GM23338 (cell line): ENCODE results near the gene KLK13. TPM values are rescaled to one million over a fixed set of nuclear protein-coding genes. Genes with fewer than 3 reads are reported as not detected.

Source experiments
- ATAC-seq: fragments of 200-7000 bp; cut with Tn5 transposase; 3 replicates; pipeline ENCODE4 v1.9.1; 2020
- DNase-seq: peaks from one replicate; pipeline ENCODE4 v3.0.0-alpha.2; 2015; ENCODE audit warnings: low spot score
- H2AFZ ChIP-seq: fragments of 200-600 bp; sonication (generic); 2 replicates; pipeline ENCODE4 v1.8.0; 2016; ENCODE audit warnings: antibody characterized with exemption, mild to moderate bottlenecking, moderate library complexity
- H3F3A ChIP-seq: fragments of 200-600 bp; sonication (generic); replicated peaks from 2 replicates; pipeline ENCODE4 v1.8.0; 2017; ENCODE audit warnings: antibody characterized with exemption, mixed run types, low read depth
- H3K27ac ChIP-seq: fragments of 200-600 bp; sonication (generic); 2 replicates; pipeline ENCODE4 v1.6.1; 2016; ENCODE audit warnings: low read depth
- H3K27me3 ChIP-seq: fragments of 200-600 bp; sonication (generic); 2 replicates; pipeline ENCODE4 v1.8.0; 2016; ENCODE audit warnings: mild to moderate bottlenecking, mixed run types, moderate library complexity; ENCODE audit not compliant: insufficient read depth
- H3K36me3 ChIP-seq: fragments of 200-600 bp; sonication (generic); 2 replicates; pipeline ENCODE4 v1.8.0; 2016; ENCODE audit warnings: mild to moderate bottlenecking; ENCODE audit not compliant: insufficient read depth
- H3K4me1 ChIP-seq: fragments of 200-600 bp; sonication (generic); 2 replicates; pipeline ENCODE4 v1.8.0; 2016; ENCODE audit warnings: mild to moderate bottlenecking, moderate library complexity; ENCODE audit not compliant: insufficient read depth
- H3K4me2 ChIP-seq: fragments of 200-600 bp; sonication (generic); 2 replicates; pipeline ENCODE4 v1.7.1; 2017; ENCODE audit warnings: mixed run types
- H3K4me3 ChIP-seq: fragments of 200-600 bp; sonication (generic); 2 replicates; pipeline ENCODE4 v1.6.1; 2016; ENCODE audit warnings: mixed run types
- H3K79me2 ChIP-seq: fragments of 200-600 bp; sonication (generic); replicated peaks from 2 replicates; pipeline ENCODE4 v1.8.0; 2017; ENCODE audit warnings: mild to moderate bottlenecking; ENCODE audit not compliant: insufficient read depth
- H3K9me2 ChIP-seq: fragments of 200-600 bp; sonication (generic); 2 replicates; pipeline ENCODE4 v1.8.0; 2017; ENCODE audit not compliant: insufficient read depth
- H4K20me1 ChIP-seq: fragments of 200-600 bp; sonication (generic); replicated peaks from 2 replicates; pipeline ENCODE4 v1.8.0; 2017; ENCODE audit warnings: mild to moderate bottlenecking; ENCODE audit not compliant: insufficient read depth
- H3K27ac Mint-ChIP-seq: 2 replicates; pipeline ENCODE4 v1.8.0; 2020; ENCODE audit warnings: inconsistent platforms, mild to moderate bottlenecking, moderate library complexity, mixed read lengths
- H3K27me3 Mint-ChIP-seq: 3 replicates; pipeline ENCODE4 v1.8.0; 2022; ENCODE audit warnings: low read depth, mild to moderate bottlenecking, moderate library complexity, mixed read lengths, inconsistent platforms; ENCODE audit not compliant: insufficient read depth, poor library complexity
- H3K36me3 Mint-ChIP-seq: 3 replicates; pipeline ENCODE4 v1.8.0; 2021; ENCODE audit warnings: low read depth, mild to moderate bottlenecking, inconsistent platforms, moderate library complexity, mixed read lengths
- H3K4me1 Mint-ChIP-seq: 3 replicates; pipeline ENCODE4 v1.8.0; 2020; ENCODE audit warnings: mild to moderate bottlenecking, inconsistent platforms, mixed read lengths
- H3K4me3 Mint-ChIP-seq: 3 replicates; pipeline ENCODE4 v1.8.0; 2021; ENCODE audit warnings: moderate library complexity, mild to moderate bottlenecking, inconsistent platforms, mixed read lengths
- H3K9me3 Mint-ChIP-seq: 3 replicates; pipeline ENCODE4 v1.8.0; 2020; ENCODE audit warnings: moderate library complexity, mild to moderate bottlenecking, inconsistent platforms, mixed read lengths
- EZH2 ChIP-seq: fragments of 200-600 bp; sonication (generic); IDR thresholded peaks from one replicate; pipeline ENCODE4 v1.8.0; 2017; ENCODE audit warnings: antibody characterized with exemption, mild to moderate bottlenecking, low read depth; ENCODE audit not compliant: unreplicated experiment
- EZH2phosphoT487 ChIP-seq: fragments of 200-600 bp; sonication (generic); IDR thresholded peaks from one replicate; pipeline ENCODE4 v1.8.1; 2018; ENCODE audit warnings: antibody characterized with exemption; ENCODE audit not compliant: unreplicated experiment
- JUNB ChIP-seq: IDR thresholded peaks from one replicate; pipeline ENCODE4 v1.6.1; 2016; ENCODE audit warnings: antibody characterized with exemption; ENCODE audit not compliant: unreplicated experiment
- POLR2AphosphoS5 ChIP-seq: IDR thresholded peaks from 2 replicates; pipeline ENCODE4 v1.6.1; 2016; ENCODE audit warnings: antibody characterized with exemption, low read depth
- STAT1 ChIP-seq: IDR thresholded peaks from one replicate; pipeline ENCODE4 v1.6.1; 2016; ENCODE audit warnings: antibody characterized with exemption; ENCODE audit not compliant: unreplicated experiment
- ZNF331 ChIP-seq: fragments of 250-450 bp; sonication (Bioruptor Pico); IDR thresholded peaks from 2 replicates; pipeline ENCODE4 v1.5.0; 2020; ENCODE audit warnings: low read depth, mild to moderate bottlenecking, moderate library complexity
- polyA plus RNA-seq: library from polyadenylated mRNA; unstranded; fragments of >200 nt; fragmentation: Nextera tagmentation; extraction: Ambion mirVana; gene quantifications from 2 replicates; pipeline ENCODE4 v1.2.1, GENCODE V29; 2016
- total RNA-seq: library from RNA; depleted of rRNA; stranded (reverse); fragments of >200 nt; shearing (Covaris generic); gene quantifications from 2 replicates; pipeline ENCODE4 v1.2.3, GENCODE V29; 2014
- TF ChIP-seq, protein P1 (sequence below): IDR thresholded peaks from one replicate; pipeline ENCODE4 v1.6.1; 2018; ENCODE audit warnings: antibody characterized with exemption; ENCODE audit not compliant: unreplicated experiment
- TF ChIP-seq, protein P2 (sequence below), 2 experiments: fragments of 200-600 bp in 1 of 2; sonication (generic) in 1 of 2; conservative IDR thresholded peaks; 2 replicates each; pipeline versions ENCODE4 v1.5.1 to v1.6.1; 2016 to 2017; ENCODE audit warnings: antibody characterized with exemption in 2 of 2, low read depth in 2 of 2, mild to moderate bottlenecking in 2 of 2, moderate library complexity in 1 of 2
- TF ChIP-seq, protein P3 (sequence below): fragments of 250-450 bp; sonication (Bioruptor Pico); IDR thresholded peaks from 2 replicates; pipeline ENCODE4 v1.5.0; 2020; ENCODE audit warnings: mild to moderate bottlenecking, moderate library complexity

The KLK13 gene
- total and polyA plus RNA-seq, 2 experiments from 2014 or later: 4.5 to 5.7 TPM

DNA sequence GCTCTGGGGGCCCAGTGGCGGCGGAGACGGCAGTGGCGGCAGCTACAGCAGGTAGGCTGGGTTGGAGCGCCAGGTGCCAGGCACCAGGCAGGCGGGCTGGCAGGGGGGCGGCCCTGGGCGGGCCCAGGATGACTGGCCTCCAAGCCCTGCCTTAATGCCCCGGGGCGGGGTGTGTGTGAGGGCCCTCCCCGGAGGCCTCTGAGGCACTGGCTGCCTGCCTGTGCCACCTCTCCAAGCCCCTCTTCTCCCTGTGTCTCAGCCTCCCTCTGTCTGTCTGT is 38.4 kb downstream of the KLK13 start, which contains the start of gene KLK11 (continued):
- TF ChIP-seq, protein P1, sequence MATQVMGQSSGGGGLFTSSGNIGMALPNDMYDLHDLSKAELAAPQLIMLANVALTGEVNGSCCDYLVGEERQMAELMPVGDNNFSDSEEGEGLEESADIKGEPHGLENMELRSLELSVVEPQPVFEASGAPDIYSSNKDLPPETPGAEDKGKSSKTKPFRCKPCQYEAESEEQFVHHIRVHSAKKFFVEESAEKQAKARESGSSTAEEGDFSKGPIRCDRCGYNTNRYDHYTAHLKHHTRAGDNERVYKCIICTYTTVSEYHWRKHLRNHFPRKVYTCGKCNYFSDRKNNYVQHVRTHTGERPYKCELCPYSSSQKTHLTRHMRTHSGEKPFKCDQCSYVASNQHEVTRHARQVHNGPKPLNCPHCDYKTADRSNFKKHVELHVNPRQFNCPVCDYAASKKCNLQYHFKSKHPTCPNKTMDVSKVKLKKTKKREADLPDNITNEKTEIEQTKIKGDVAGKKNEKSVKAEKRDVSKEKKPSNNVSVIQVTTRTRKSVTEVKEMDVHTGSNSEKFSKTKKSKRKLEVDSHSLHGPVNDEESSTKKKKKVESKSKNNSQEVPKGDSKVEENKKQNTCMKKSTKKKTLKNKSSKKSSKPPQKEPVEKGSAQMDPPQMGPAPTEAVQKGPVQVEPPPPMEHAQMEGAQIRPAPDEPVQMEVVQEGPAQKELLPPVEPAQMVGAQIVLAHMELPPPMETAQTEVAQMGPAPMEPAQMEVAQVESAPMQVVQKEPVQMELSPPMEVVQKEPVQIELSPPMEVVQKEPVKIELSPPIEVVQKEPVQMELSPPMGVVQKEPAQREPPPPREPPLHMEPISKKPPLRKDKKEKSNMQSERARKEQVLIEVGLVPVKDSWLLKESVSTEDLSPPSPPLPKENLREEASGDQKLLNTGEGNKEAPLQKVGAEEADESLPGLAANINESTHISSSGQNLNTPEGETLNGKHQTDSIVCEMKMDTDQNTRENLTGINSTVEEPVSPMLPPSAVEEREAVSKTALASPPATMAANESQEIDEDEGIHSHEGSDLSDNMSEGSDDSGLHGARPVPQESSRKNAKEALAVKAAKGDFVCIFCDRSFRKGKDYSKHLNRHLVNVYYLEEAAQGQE: no peak
- TF ChIP-seq, protein P2, sequence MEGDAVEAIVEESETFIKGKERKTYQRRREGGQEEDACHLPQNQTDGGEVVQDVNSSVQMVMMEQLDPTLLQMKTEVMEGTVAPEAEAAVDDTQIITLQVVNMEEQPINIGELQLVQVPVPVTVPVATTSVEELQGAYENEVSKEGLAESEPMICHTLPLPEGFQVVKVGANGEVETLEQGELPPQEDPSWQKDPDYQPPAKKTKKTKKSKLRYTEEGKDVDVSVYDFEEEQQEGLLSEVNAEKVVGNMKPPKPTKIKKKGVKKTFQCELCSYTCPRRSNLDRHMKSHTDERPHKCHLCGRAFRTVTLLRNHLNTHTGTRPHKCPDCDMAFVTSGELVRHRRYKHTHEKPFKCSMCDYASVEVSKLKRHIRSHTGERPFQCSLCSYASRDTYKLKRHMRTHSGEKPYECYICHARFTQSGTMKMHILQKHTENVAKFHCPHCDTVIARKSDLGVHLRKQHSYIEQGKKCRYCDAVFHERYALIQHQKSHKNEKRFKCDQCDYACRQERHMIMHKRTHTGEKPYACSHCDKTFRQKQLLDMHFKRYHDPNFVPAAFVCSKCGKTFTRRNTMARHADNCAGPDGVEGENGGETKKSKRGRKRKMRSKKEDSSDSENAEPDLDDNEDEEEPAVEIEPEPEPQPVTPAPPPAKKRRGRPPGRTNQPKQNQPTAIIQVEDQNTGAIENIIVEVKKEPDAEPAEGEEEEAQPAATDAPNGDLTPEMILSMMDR (conservative IDR thresholded peaks at IDR 0.05; ENCODE audit: low read depth in 2 of 2): no peak

GRCh38 chr19:51025809-51026553 is 38.9 kb downstream of the KLK13 start:
- H3F3A ChIP-seq: no peaks in the 10 kb centered on the region
- no peaks in the 10 kb centered on the region for H4K20me1 ChIP-seq
- no peak overlapping the region for H3K27ac ChIP-seq
- H3K4me3 ChIP-seq: no peak overlapping the region
- H3K36me3 ChIP-seq: no peaks in the 10 kb centered on the region
- Mint-ChIP-seq H3K4me1 (peaks cover 42% of the 10 kb centered on the region), H3K9me3 (no peaks in the 10 kb centered on the region; the same call in 2 of the 3 replicates), H3K4me3 (no peak overlapping the region), H3K27ac (no peak overlapping the region), H3K36me3 (peaks cover 3% of the 10 kb centered on the region; the same call in 1 of the 3 replicates), H3K27me3 (peaks cover 20% of the 10 kb centered on the region)
- H3K27me3 ChIP-seq: no peaks in the 10 kb centered on the region
- H3K4me1 ChIP-seq: peaks cover 5% of the 10 kb centered on the region; the same call in 1 of the 2 replicates
- ATAC-seq (no peak), DNase-seq (no peak)
- H3K79me2 ChIP-seq: no peaks in the 10 kb centered on the region
- H3K4me2 ChIP-seq: no peak overlapping the region
- H2AFZ ChIP-seq: no peak overlapping the region
- peaks cover 7% of the 10 kb centered on the region; the same call in 1 of the 2 replicates for H3K9me2 ChIP-seq
- TF ChIP-seq, protein P2 (conservative IDR thresholded peaks at IDR 0.05; ENCODE audit: low read depth in 2 of 2): no peak
- TF ChIP-seq EZH2phosphoT487 (no peak), ZNF331 (no peak), POLR2AphosphoS5 (no peak), JUNB (no peak), STAT1 (no peak), EZH2 (no peak)
- TF ChIP-seq, protein P3, sequence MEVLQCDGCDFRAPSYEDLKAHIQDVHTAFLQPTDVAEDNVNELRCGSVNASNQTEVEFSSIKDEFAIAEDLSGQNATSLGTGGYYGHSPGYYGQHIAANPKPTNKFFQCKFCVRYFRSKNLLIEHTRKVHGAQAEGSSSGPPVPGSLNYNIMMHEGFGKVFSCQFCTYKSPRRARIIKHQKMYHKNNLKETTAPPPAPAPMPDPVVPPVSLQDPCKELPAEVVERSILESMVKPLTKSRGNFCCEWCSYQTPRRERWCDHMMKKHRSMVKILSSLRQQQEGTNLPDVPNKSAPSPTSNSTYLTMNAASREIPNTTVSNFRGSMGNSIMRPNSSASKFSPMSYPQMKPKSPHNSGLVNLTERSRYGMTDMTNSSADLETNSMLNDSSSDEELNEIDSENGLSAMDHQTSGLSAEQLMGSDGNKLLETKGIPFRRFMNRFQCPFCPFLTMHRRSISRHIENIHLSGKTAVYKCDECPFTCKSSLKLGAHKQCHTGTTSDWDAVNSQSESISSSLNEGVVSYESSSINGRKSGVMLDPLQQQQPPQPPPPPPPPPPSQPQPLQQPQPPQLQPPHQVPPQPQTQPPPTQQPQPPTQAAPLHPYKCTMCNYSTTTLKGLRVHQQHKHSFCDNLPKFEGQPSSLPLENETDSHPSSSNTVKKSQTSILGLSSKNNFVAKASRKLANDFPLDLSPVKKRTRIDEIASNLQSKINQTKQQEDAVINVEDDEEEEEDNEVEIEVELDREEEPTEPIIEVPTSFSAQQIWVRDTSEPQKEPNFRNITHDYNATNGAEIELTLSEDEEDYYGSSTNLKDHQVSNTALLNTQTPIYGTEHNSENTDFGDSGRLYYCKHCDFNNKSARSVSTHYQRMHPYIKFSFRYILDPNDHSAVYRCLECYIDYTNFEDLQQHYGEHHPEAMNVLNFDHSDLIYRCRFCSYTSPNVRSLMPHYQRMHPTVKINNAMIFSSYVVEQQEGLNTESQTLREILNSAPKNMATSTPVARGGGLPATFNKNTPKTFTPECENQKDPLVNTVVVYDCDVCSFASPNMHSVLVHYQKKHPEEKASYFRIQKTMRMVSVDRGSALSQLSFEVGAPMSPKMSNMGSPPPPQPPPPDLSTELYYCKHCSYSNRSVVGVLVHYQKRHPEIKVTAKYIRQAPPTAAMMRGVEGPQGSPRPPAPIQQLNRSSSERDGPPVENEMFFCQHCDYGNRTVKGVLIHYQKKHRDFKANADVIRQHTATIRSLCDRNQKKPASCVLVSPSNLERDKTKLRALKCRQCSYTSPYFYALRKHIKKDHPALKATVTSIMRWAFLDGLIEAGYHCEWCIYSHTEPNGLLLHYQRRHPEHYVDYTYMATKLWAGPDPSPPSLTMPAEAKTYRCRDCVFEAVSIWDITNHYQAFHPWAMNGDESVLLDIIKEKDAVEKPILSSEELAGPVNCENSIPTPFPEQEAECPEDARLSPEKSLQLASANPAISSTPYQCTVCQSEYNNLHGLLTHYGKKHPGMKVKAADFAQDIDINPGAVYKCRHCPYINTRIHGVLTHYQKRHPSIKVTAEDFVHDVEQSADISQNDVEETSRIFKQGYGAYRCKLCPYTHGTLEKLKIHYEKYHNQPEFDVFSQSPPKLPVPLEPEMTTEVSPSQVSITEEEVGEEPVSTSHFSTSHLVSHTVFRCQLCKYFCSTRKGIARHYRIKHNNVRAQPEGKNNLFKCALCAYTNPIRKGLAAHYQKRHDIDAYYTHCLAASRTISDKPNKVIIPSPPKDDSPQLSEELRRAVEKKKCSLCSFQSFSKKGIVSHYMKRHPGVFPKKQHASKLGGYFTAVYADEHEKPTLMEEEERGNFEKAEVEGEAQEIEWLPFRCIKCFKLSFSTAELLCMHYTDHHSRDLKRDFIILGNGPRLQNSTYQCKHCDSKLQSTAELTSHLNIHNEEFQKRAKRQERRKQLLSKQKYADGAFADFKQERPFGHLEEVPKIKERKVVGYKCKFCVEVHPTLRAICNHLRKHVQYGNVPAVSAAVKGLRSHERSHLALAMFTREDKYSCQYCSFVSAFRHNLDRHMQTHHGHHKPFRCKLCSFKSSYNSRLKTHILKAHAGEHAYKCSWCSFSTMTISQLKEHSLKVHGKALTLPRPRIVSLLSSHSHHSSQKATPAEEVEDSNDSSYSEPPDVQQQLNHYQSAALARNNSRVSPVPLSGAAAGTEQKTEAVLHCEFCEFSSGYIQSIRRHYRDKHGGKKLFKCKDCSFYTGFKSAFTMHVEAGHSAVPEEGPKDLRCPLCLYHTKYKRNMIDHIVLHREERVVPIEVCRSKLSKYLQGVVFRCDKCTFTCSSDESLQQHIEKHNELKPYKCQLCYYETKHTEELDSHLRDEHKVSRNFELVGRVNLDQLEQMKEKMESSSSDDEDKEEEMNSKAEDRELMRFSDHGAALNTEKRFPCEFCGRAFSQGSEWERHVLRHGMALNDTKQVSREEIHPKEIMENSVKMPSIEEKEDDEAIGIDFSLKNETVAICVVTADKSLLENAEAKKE (CRISPR knock-in tag): no peak
